ENCODE data around the gene USP32.

- TF ChIP-seq OSR1 (CRISPR knock-in tag; IDR thresholded peaks at IDR 0.05) (no peak), CREB5 (CRISPR knock-in tag; IDR thresholded peaks at IDR 0.05; ENCODE audit: low read depth) (no peak), TSHZ2 (CRISPR knock-in tag; IDR thresholded peaks at IDR 0.05) (no peak), RARB (CRISPR knock-in tag; IDR thresholded peaks at IDR 0.05) (no peak)
- TF ChIP-seq, protein P1, sequence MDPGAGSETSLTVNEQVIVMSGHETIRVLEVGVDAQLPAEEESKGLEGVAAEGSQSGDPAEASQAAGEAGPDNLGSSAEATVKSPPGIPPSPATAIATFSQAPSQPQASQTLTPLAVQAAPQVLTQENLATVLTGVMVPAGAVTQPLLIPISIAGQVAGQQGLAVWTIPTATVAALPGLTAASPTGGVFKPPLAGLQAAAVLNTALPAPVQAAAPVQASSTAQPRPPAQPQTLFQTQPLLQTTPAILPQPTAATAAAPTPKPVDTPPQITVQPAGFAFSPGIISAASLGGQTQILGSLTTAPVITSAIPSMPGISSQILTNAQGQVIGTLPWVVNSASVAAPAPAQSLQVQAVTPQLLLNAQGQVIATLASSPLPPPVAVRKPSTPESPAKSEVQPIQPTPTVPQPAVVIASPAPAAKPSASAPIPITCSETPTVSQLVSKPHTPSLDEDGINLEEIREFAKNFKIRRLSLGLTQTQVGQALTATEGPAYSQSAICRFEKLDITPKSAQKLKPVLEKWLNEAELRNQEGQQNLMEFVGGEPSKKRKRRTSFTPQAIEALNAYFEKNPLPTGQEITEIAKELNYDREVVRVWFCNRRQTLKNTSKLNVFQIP (CRISPR knock-in tag; IDR thresholded peaks at IDR 0.05; ENCODE audit: borderline replicate concordance, low read depth): no peak
Measured at GRCh38 chr17:60333628-60334031, 58.3 kb downstream of the USP32 start.
